Fibroblast of lung (primary cell): ENCODE data around the gene CLEC16A.

ENCODE experiments used
- CTCF ChIP-seq, 2 donors: IDR thresholded peaks in 1 of 2; conservative IDR thresholded peaks in 1 of 2; 1 replicate in 1 of 2; 2 replicates in 1 of 2; pipeline ENCODE4 v1.5.1; 2011 to 2012; ENCODE audit warnings: low read length in 2 of 2, control low read depth in 1 of 2, inconsistent platforms in 1 of 2, low read depth in 1 of 2, mild to moderate bottlenecking in 1 of 2
- EZH2 ChIP-seq: IDR thresholded peaks from 2 replicates; pipeline ENCODE4 v1.5.1; 2012; ENCODE audit warnings: low read length, control low read depth, mild to moderate bottlenecking; ENCODE audit errors: missing control alignments

GRCh38 chr16:11016524-11016988 is 72.2 kb downstream of the CLEC16A start:
- TF ChIP-seq EZH2 (no peak), CTCF (conservative IDR thresholded peaks at IDR 0.05 in 1 of 2, IDR thresholded peaks at IDR 0.05 in 1 of 2; ENCODE audit: low read depth in 1 of 2, low read length in 2 of 2) (no peak)
